Heart right ventricle (tissue), 16 donors: ENCODE data around the gene BATF. TPM values are rescaled to one million over a fixed set of nuclear protein-coding genes. Genes with fewer than 3 reads are reported as not detected.

Experiments used
- ATAC-seq, 8 donors: fragments of 200-7000 bp; cut with Tn5 transposase; one replicate each; pipeline ENCODE4 v1.9.1; 2020; ENCODE audit warnings: mild to moderate bottlenecking in 8 of 8, moderate library complexity in 8 of 8, moderate number of reproducible peaks in 1 of 8
- DNase-seq, 2 donors: peaks; one replicate each; pipeline ENCODE4 v3.0.0-alpha.2; 2020
- H3K27ac ChIP-seq, 10 donors: fragments of 200-600 bp; sonication (generic) in 2 of 10; one replicate each; pipeline versions ENCODE4 v1.5.0 to v1.8.0; 2020 to 2022; ENCODE audit warnings: mild to moderate bottlenecking in 3 of 10
- H3K27me3 ChIP-seq, 7 donors: fragments of 200-600 bp; one replicate each; pipeline ENCODE4 v1.8.0; 2021 to 2022; ENCODE audit warnings: mild to moderate bottlenecking in 2 of 7
- H3K36me3 ChIP-seq, 9 donors: fragments of 200-600 bp; sonication (generic) in 1 of 9; one replicate each; pipeline versions ENCODE4 v1.5.0 to v1.8.0; 2020 to 2022; ENCODE audit warnings: mild to moderate bottlenecking in 2 of 9
- H3K4me1 ChIP-seq, 9 donors: fragments of 200-600 bp; sonication (generic) in 1 of 9; one replicate each; pipeline versions ENCODE4 v1.5.0 to v1.8.0; 2020 to 2022; ENCODE audit warnings: mild to moderate bottlenecking in 4 of 9
- H3K4me3 ChIP-seq, 10 donors: fragments of 200-600 bp; sonication (generic) in 2 of 10; one replicate each; pipeline versions ENCODE4 v1.5.0 to v1.8.0; 2020 to 2022; ENCODE audit warnings: mild to moderate bottlenecking in 7 of 10, moderate library complexity in 2 of 10
- H3K9me3 ChIP-seq, 11 donors: fragments of 200-600 bp in 10 of 11; sonication (generic) in 2 of 11; one replicate each; pipeline versions ENCODE4 v1.5.0 to v1.8.0; 2013 to 2022; ENCODE audit warnings: mild to moderate bottlenecking in 2 of 11, control low read depth in 1 of 11, moderate library complexity in 1 of 11
- WGBS, 2 donors: extraction: QIAGEN DNeasy Blood & Tissue Kit; methylation state at CpG; one replicate each; pipeline ENCODE4 v1.1.7; 2013; ENCODE audit warnings: inconsistent platforms in 1 of 2; 5-methylcytosine and 5-hydroxymethylcytosine counted together
- intact Hi-C, 10 donors: fragments of 100-400 bp; cut with DNase I; formaldehyde crosslinking; loops; one replicate each; pipeline versions ENCODE4 v1.11.1 to v1.14.2; 2022
- polyA plus RNA-seq, 2 donors: library from polyadenylated mRNA; stranded (reverse); fragments of 200-250 nt; gene quantifications; one replicate each; pipeline ENCODE4 v1.2.3, GENCODE V29; 2013
- total RNA-seq, 10 donors: library from RNA; stranded (reverse); fragmentation: NEBNext Ultra II Directional in 3 of 10; extraction: Animal tissue kit (Norgen Biotek cat#: 25700) in 3 of 10; gene quantifications; one replicate each; pipeline versions ENCODE4 v1.2.1 to v1.2.4, GENCODE V29; 2021 to 2023
- TF ChIP-seq, protein P1 (sequence below), 9 donors: fragments of 200-600 bp; sonication (generic) in 2 of 9; IDR thresholded peaks; one replicate each; pipeline versions ENCODE4 v1.5.0 to v1.8.0; 2021 to 2022; ENCODE audit warnings: antibody characterized with exemption in 9 of 9, mild to moderate bottlenecking in 5 of 9, moderate library complexity in 1 of 9
- donor health status: Arrhythmogenic right ventricular cardiomyopathy.
- donor health status: ischemic (EF 13 %, LVEDD 7.1; RV severe dilation, severe dysfunction).
- donor health status: healthy with polysubstance abuse.
- donor health status: DM: no; HTN: yes; CAD: no.
- donor health status: DM: no; HTN: no; CAD: no.
- donor health status: ischemic (EF 25% LVEDD 6.9; RV normal size, moderate dysfunction).
- donor health status: ischemic (EF 25% LVEDD 5.7; RV mildly dilated, moderate dysfunction).
- donor health status: healthy.
- donor health status: DM: yes; HTN: yes; CAD: no.
- donor health status: Ischemic cardiomyopathy.
- donor health status: ischemic (EF 35%, LVEDD 5.7; RV mildly dilated, moderate dysfunction).
- donor health status: nonischemic (EF 11% LVEDD 7.7; RV severe dilation, severe dysfunction).
- donor health status: DM: yes; HTN: yes; CAD: no.
- donor health status: PGD.
- donor health status: ischemic (EF 29% LVEDD 5.4; RV normal size, mild dysfunction).
- donor health status: nonischemic (EF 23%, LVEDD 6.1; RV moderate dilation, normal function).

BATF gene
- total and polyA plus RNA-seq, 12 donors = 0.34 to 3.3 (median 1.7) TPM; not detected in 5

DNA sequence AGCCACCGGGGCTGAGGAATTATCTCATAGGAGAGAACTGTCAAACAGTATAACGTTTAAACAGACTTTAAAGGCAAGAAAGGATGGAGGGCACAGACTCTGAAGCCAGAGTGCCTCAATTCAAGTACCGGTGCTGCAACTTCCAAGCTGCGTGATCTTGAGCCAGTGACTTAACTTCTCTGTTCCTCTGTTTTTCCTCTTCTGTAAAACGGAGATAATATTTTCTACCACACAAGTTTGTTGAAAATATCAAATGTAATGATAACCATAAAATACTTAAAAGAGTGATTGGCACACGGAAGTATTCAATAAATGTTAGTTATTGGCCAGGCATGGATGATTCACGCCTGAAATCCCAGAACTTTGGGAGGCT is 18.2 kb downstream of the BATF start:
- Histone ChIP-seq H3K9me3 (no peaks in the 10 kb centered on the region), H3K27ac (peak overlapping the region in 1 of 10 donors; percentile 21), H3K4me1 (peaks cover 0 to 38% (median 0%) of the 10 kb centered on the region in 9 donors), H3K36me3 (no peaks in the 10 kb centered on the region), H3K4me3 (no peak overlapping the region), H3K27me3 (no peaks in the 10 kb centered on the region)
- DNase-seq = no peak
- TF ChIP-seq, protein P1, sequence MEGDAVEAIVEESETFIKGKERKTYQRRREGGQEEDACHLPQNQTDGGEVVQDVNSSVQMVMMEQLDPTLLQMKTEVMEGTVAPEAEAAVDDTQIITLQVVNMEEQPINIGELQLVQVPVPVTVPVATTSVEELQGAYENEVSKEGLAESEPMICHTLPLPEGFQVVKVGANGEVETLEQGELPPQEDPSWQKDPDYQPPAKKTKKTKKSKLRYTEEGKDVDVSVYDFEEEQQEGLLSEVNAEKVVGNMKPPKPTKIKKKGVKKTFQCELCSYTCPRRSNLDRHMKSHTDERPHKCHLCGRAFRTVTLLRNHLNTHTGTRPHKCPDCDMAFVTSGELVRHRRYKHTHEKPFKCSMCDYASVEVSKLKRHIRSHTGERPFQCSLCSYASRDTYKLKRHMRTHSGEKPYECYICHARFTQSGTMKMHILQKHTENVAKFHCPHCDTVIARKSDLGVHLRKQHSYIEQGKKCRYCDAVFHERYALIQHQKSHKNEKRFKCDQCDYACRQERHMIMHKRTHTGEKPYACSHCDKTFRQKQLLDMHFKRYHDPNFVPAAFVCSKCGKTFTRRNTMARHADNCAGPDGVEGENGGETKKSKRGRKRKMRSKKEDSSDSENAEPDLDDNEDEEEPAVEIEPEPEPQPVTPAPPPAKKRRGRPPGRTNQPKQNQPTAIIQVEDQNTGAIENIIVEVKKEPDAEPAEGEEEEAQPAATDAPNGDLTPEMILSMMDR (IDR thresholded peaks at IDR 0.05) = no peak
- WGBS, 2 donors = 74 to 80% methylated on average over 7 of the region's 7 CpGs
- intact Hi-C loops = no loop called here
- no peak for ATAC-seq

DNA sequence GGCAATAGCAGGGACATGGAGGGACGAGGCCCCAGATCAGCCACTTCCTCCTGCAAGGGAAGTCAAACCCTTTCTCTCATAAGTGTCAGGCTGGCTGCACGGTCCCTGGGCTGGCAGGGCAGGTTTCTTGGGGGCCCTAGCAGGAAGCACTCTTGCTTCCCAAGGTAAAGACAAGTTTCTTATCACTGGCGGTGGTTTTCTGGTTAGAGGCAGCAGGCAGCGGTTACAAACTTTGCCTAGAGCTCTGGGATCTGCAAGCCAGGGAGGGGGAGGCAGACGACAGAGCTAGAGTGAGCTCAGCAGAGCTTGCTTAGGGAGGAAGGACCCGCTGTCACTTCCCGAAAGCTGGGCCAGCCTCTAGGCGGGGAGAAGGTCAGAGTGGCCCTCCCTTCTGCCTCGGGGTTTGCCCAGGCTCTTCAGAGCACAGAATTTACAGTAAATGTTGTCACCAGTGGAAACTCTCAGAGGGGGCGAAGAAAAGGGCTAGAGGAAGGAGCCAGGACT is 20.4 kb downstream of the BATF start:
- Histone ChIP-seq H3K9me3 (no peaks in the 10 kb centered on the region), H3K27ac (peak overlapping the region in 5 of 10 donors; percentile 4 to 87 (median 40)), H3K4me3 (peak overlapping the region in 1 of 10 donors; percentile 23), H3K27me3 (no peaks in the 10 kb centered on the region), H3K4me1 (peaks cover 0 to 38% (median 0%) of the 10 kb centered on the region in 9 donors), H3K36me3 (peaks cover 0 to 7% (median 0%) of the 10 kb centered on the region in 9 donors)
- TF ChIP-seq, protein P1 (IDR thresholded peaks at IDR 0.05) = no peak
- ATAC-seq (peak; percentile 78 to 91 (median 86)), DNase-seq (peak; percentile 44 to 52)
- intact Hi-C loops = no loop called here
- WGBS, 2 donors = 22 to 40% methylated on average over 10 of the region's 10 CpGs

DNA sequence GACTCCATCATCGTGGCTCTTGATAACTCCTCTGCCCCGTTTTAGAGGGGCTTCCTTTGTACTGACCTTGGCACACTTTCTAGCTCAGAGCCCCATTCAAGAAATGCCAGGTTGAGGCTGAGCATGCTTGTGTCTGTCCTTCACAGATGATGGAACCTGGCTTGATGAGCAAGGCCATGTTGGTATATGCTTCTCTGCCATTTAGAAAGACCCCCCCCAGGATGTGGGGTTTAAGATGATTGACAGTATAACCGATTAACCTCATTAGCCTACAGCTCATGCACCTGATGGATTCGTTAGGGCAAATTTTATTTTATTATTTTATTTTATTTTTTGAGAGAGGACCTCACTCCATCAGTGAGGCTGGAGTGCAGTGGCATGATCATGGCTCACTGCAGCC is 21.0 kb downstream of the BATF start:
- ATAC-seq = no peak
- 54 to 76% methylated on average over 4 of the region's 4 CpGs for WGBS, 2 donors
- intact Hi-C loops = no loop called here
- peaks cover 0 to 38% (median 0%) of the 10 kb centered on the region in 9 donors for H3K4me1 ChIP-seq
- no peaks in the 10 kb centered on the region for H3K27me3 ChIP-seq
- H3K36me3 ChIP-seq = peaks cover 0 to 7% (median 0%) of the 10 kb centered on the region in 9 donors
- peak overlapping the region in 2 of 10 donors; percentile 27 to 87 for H3K27ac ChIP-seq
- no peaks in the 10 kb centered on the region for H3K9me3 ChIP-seq
- peak overlapping the region in 1 of 10 donors; percentile 23 for H3K4me3 ChIP-seq
- TF ChIP-seq, protein P1 (IDR thresholded peaks at IDR 0.05) = no peak
- no peak for DNase-seq

DNA sequence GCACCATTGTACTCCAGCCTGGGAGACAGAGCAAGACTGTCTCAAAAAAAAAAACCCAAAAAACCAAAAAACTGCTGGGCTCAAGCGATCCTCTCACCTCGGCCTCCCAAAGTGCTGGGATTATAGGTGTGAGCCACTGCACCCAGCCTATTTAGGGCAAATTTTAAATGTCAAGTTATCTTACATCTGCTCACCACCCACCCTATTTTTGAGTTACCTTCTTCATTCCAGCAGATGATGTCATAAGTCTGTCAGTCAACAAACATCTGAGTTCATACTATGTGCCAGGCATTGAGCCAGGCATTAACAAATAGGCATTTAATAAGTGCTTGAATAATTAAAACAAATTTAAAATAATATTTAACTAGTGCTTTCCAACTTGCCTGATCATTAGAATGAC is 21.5 kb downstream of the BATF start:
- Histone ChIP-seq H3K4me1 (peaks cover 0 to 42% (median 0%) of the 10 kb centered on the region in 9 donors), H3K27me3 (no peaks in the 10 kb centered on the region), H3K9me3 (no peaks in the 10 kb centered on the region), H3K36me3 (peaks cover 0 to 7% (median 0%) of the 10 kb centered on the region in 9 donors), H3K4me3 (no peak overlapping the region), H3K27ac (peak overlapping the region in 1 of 10 donors; percentile 87)
- TF ChIP-seq, protein P1 (IDR thresholded peaks at IDR 0.05) = no peak
- no peak for ATAC-seq
- WGBS, 2 donors = 93 to 97% methylated on average over 2 of the region's 2 CpGs
- intact Hi-C loops = no loop called here
- DNase-seq = no peak
